GM21423 (cell line): Measurements from ENCODE around the gene CBS.
A peak's percentile ranks its signal among the peaks of the same experiment; 100 is the strongest.
"Not testable (repeated sequence)": the region's sequence is repeated elsewhere in the genome, so short reads cannot be mapped to it uniquely, and the experiment has no call there.

Source experiments
- ATAC-seq: cut with Tn5 transposase; IDR thresholded peaks from one replicate; pipeline ENCODE4 v1.9.1; 2021; ENCODE audit warnings: mild to moderate bottlenecking, moderate library complexity; ENCODE audit not compliant: unreplicated experiment

The CBS gene

GRCh38 chr21:43075170-43076022, at the start of gene CBS:
Gene CBS (minus strand): TSS chr21:43075835. CDS start chr21:43072193, 3,642 bp downstream.
- ATAC-seq, result not testable (repeated sequence)

GRCh38 chr21:43115956-43116355, 40.3 kb upstream of the CBS start:
- not testable (repeated sequence) for ATAC-seq

GRCh38 chr21:43114483-43114882, 38.8 kb upstream of the CBS start:
- ATAC-seq, result not testable (repeated sequence)

DNA sequence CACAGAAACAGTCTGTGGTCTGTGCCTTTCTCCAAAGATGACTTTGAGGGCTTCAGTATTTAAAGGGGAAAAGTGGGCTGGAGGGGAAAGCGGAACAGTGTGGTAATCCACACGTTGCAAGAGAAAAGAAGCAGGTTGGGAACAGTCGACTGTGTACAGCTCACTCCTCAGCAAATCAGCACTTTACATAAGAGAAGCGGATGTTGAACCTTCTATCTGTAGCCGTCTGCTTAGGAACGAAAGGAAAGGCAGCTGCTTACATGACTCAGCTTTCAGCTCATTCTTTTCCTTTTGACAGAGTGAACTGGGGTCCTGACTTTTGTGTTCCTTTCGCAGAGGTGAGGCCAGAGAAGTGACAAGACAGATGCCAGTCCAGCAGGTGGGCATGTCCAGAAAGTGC, 33.4 kb upstream of the CBS start:
- not testable (repeated sequence) for ATAC-seq

DNA sequence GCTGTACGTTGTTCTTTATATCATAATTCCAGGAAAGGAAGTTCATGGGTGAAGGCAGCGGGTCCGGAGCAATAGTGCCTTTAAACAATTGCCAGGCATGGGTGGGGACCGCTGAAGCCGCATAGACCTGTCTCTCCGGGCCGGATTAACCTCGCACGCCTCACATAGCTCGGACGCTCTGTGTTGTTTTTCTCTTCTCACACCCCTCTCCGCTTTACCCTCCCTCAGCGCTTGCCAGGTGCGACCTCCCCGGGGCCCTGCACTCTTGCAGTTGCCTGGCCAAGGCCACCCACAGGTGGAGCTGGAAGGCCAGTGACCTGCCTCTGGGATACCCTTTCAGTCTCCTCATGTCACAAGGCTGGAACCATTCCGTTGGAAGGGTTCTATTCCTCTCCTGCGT, 32.5 kb upstream of the CBS start:
- ATAC-seq, result not testable (repeated sequence)

- ATAC-seq, result not testable (repeated sequence)
Measured at GRCh38 chr21:43107794-43108137, 32.1 kb upstream of the CBS start.

- peak; percentile 66 for ATAC-seq
Measured at GRCh38 chr21:43106965-43107793, 31.5 kb upstream of the CBS start, which contains the start of gene U2AF1. Gene U2AF1 (minus strand): TSS chr21:43107570. CDS start chr21:43107494, 76 bp downstream.

DNA sequence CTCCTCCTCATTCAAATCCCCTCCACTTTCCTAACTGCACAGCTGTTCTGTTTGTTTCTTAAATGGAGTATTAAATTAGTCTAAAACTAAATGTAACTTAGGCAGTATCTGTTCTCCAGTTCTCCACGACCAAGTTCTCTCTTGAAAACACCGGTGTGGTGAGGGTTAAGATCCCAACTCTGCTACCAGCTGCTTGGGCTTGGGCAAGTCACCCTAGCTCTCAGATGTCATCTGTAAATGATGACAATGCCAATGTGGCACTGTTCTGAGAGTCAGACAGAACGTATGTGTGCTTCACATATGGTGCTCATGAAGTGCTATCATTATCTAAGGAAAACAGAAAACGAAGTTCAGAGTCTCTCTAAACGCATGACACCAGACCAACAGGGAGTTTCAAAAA, 29.0 kb upstream of the CBS start:
- ATAC-seq, result not testable (repeated sequence)

DNA sequence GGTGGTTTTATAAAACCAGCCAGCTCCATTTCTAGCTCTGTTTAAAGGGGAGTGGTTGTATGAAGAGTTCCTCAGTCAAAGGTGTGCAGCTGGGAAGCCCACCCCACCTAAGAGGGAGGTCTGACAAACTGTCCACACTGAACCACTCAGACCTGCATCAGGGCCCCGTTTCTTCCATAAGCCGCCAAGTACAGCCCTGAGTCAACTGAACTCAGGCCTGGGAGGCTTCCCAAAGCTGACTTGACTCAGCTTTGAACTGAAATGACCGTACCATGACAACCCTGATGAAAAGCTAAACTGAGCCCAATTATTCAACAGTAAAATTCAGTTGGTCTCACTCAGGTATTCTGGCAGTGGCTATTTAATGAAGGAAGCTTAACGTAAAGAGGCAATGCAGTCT, 26.6 kb upstream of the CBS start:
- not testable (repeated sequence) for ATAC-seq

- not testable (repeated sequence) for ATAC-seq
Measured at GRCh38 chr21:43101676-43102075, 26.0 kb upstream of the CBS start.

- ATAC-seq, result not testable (repeated sequence)
Measured at GRCh38 chr21:43101000-43101399, 25.4 kb upstream of the CBS start.

DNA sequence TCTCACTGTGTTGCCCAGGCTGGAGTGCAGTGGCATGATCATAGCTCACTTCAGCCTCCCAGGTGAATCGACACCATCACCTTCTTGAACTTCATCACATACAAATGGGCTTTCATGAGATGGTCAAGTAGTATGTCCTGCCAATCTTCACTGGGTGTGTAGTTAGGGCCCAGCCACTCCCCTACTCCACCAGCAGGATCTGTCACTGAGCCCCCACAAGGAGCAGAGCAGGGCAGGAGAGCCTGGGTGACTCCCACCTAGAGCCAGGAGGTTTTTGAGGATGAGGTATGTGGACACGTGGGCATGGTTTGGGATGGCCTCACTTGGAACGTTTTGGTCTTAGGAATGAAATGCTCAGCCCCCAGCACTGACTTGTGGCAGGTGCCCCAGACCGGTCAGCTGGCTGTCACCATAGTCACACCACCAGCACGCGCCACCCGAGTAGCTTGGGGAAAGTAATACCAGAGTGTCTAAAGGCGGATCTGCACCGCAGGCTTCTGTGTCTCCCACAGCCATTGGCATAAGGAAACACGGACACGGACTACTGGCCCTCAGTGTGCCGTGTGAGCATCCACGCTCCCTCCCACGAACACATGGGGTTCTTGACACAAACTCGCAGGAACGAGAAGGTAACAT, 16.5 kb upstream of the CBS start:
- ATAC-seq, result not testable (repeated sequence)

DNA sequence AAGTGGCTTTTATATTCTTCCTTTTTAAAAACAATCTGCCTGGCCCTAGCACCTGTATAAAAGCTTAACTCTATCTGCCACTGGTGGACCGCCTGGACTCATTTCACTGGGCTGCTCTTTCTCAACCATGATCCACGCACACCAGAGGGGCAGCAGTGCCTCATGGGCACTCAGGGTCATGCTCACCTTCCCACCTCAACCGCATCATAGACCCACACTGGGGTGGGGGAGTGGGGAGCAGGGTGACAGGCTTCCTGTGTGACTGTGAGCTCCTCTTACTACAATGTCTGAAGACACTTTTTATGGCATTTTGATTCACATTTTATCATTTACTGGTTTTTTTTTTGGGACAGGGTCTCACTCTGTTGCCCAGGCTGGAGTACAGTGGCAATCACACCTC, 15.3 kb upstream of the CBS start:
- not testable (repeated sequence) for ATAC-seq

DNA sequence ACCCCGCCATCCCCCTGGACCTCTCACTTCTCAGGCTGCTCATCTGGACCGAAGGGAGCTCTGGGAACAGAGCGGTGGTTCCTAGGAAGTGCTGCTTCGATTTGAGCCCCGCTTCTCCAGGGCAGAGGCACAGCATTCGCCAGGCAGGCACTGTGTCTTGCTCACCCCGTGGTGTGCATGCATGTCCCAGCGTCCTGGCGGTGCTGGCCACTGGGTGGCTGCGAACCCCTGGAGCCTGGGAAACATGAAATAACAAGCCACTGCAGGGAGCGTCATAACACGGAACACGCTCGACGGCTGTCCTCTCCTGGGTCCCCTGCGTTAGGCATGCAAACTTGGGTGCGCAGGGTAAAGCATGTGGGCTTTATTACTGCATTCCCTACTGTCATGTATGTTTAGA, 13.8 kb upstream of the CBS start:
- not testable (repeated sequence) for ATAC-seq

DNA sequence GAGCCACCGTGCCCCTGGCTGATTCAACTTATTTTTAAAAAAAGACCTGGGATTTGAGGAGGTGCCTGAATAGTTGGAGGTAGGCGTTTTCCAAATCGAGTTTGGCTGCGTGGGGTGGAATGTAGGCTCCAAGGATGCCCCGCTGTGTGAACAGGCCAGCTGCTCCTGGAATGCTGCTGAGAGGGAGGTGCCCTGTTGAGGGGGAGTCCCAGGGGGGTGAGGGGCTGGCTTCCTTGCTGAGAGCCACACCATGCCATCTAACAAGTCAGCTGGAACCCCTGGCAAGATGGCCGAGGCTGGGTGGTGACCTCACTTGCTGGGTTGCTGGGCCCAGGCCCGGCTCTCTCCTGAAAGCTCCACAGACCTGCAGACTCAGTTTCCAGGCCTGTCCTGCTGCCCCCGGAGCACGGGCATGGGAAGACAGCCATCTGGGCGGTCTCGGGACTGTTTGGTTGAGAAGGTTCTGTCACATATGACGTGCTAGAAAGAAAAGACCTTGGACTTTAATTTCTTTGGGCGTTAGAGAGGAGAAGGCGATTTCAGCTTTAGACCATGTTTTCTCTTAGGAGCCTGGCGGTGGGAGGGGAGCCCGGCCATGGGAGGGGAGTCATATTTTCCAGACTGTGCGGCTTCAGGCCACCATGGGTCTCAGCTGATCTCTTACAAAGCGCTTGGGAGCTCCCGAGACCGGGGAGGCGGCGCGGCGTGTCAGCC, 7.1 kb upstream of the CBS start:
- not testable (repeated sequence) for ATAC-seq

DNA sequence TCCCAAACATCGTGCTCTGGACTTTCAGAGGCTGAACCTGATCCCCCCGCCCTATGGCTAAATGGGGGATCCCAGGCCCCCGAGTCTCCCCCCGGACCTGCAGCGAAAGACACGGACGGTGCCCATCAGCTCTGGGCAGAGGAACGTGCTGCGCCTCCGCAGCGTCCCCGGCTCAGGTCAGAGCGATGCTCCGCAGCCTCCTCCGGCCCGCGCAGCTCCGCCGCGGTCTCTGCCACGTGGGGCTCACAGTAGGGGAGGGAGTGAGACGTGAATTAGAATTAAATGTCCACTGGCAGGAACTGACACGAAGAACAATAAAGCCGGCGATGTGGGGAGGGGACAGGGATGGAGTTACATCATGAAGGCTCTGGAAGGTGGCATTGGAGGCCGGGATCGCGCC, 1.0 kb upstream of the CBS start:
- ATAC-seq, result not testable (repeated sequence)

- ATAC-seq, result not testable (repeated sequence)
Measured at GRCh38 chr21:43076023-43076637, 495 bp upstream of the CBS start.

DNA sequence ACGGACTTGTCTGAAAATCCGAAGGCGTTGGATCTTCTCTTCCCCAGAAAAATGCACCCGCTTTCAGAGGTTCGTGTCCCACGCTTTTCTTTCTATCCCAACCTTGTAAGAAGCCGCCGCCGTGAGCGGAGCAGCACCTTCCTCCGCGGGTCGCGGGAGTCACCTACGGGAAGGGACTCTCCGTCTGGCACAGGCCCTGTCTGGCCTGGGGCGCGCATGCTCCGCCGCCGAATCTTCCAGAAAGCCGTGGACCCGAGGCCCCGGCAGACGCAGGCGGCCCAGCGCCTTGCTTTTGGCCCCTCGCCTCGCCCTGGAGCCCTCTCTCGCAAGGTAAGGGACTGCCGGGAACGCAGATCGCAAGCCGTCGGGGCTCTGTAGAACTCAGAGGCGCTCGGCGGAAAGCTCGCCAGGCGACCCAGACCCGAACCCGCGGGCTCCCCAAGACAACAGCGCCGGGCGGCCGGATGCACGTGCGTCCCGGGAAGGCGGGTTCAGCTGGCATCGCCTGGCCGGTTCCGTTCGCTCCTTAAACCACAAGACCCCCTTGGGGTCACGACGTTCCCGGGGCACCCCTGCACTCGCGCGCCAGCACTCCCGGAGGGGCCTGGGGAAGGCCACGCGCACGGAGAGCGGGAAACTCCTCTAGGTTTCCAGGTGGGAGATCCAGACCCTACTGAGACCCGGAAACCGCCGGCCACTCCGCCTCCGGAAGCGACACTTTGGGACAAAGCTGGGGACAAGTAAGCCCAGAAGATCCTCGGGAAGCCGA, 1.1 kb downstream of the CBS start:
- not testable (repeated sequence) for ATAC-seq

- not testable (repeated sequence) for ATAC-seq
Measured at GRCh38 chr21:43072742-43073141, 2.9 kb downstream of the CBS start.
